Type B pancreatic cell (in vitro differentiated cells): Measurements from ENCODE around the gene CASTOR2. TPM values are rescaled to one million over a fixed set of nuclear protein-coding genes. Genes with fewer than 3 reads are reported as not detected.
A peak's percentile ranks its signal among the peaks of the same experiment; 100 is the strongest.

ENCODE experiments used
- DNase-seq: peaks from one replicate; pipeline ENCODE4 v3.0.0; 2021; ENCODE audit warnings: mixed read lengths; ENCODE audit not compliant: unreplicated experiment; ENCODE audit errors: extremely low spot score
- H3K27ac Mint-ChIP-seq: 2 replicates; pipeline ENCODE4 v1.8.0; 2021; ENCODE audit warnings: mild to moderate bottlenecking, mixed read lengths
- H3K27me3 Mint-ChIP-seq: 2 replicates; pipeline ENCODE4 v1.8.0; 2021; ENCODE audit warnings: mixed read lengths
- H3K36me3 Mint-ChIP-seq: 2 replicates; pipeline ENCODE4 v1.8.0; 2021; ENCODE audit warnings: mixed read lengths
- H3K4me1 Mint-ChIP-seq: one replicate; pipeline ENCODE4 v1.8.0; 2021; ENCODE audit warnings: mixed read lengths; ENCODE audit not compliant: unreplicated experiment
- H3K4me3 Mint-ChIP-seq: 2 replicates; pipeline ENCODE4 v1.8.0; 2021; ENCODE audit warnings: mild to moderate bottlenecking, mixed read lengths
- H3K9me3 Mint-ChIP-seq: 2 replicates; pipeline ENCODE4 v1.8.0; 2021; ENCODE audit warnings: mixed read lengths
- total RNA-seq: library from RNA; stranded (reverse); gene quantifications from 2 replicates; pipeline ENCODE4 v1.2.1, GENCODE V29; 2021; ENCODE audit warnings: low replicate concordance
- TF ChIP-seq, protein P1 (sequence below): fragments of 200-600 bp; sonication (generic); conservative IDR thresholded peaks from 2 replicates; pipeline ENCODE4 v1.5.0; 2021; ENCODE audit warnings: antibody characterized with exemption, mild to moderate bottlenecking

Gene CASTOR2
- total RNA-seq, 1 donor from 2014 or later = 42.8 TPM

DNA sequence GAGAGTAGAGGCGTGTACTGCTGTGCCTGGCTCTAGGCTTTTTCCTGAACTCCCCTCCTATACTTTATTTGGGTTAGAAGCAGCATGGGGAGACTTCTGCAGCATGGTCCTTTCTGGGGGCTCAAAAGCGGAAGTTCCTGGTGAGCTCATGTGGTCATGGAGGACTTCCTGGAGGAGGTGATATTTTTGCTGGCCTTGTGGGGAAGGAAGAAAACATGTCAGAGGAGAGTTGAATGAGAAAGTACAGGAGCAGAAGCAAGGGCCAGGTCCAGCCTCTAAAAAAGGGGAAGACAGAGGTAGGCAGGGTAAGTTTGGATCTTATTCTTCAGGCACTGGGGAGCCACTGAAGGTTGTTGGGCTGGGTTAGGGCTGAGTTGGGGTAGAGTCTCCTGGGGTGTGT, 45.5 kb downstream of the CASTOR2 start:
- peaks cover 17% of the 10 kb centered on the region for H3K36me3 Mint-ChIP-seq
- peaks cover 4% of the 10 kb centered on the region for H3K4me1 Mint-ChIP-seq
- H3K4me3 Mint-ChIP-seq = no peak overlapping the region
- H3K27ac Mint-ChIP-seq = peak overlapping the region; percentile 32
- TF ChIP-seq, protein P1, sequence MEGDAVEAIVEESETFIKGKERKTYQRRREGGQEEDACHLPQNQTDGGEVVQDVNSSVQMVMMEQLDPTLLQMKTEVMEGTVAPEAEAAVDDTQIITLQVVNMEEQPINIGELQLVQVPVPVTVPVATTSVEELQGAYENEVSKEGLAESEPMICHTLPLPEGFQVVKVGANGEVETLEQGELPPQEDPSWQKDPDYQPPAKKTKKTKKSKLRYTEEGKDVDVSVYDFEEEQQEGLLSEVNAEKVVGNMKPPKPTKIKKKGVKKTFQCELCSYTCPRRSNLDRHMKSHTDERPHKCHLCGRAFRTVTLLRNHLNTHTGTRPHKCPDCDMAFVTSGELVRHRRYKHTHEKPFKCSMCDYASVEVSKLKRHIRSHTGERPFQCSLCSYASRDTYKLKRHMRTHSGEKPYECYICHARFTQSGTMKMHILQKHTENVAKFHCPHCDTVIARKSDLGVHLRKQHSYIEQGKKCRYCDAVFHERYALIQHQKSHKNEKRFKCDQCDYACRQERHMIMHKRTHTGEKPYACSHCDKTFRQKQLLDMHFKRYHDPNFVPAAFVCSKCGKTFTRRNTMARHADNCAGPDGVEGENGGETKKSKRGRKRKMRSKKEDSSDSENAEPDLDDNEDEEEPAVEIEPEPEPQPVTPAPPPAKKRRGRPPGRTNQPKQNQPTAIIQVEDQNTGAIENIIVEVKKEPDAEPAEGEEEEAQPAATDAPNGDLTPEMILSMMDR = no peak
- no peak for DNase-seq
- no peaks in the 10 kb centered on the region for H3K27me3 Mint-ChIP-seq
- H3K9me3 Mint-ChIP-seq = no peaks in the 10 kb centered on the region

GRCh38 chr7:75017832-75018231, 53.3 kb downstream of the CASTOR2 start:
- H3K27ac Mint-ChIP-seq = no peak overlapping the region
- H3K27me3 Mint-ChIP-seq = no peaks in the 10 kb centered on the region
- no peaks in the 10 kb centered on the region for H3K9me3 Mint-ChIP-seq
- no peak for DNase-seq
- TF ChIP-seq, protein P1 = no peak
- no peak overlapping the region for H3K4me3 Mint-ChIP-seq
- H3K36me3 Mint-ChIP-seq = no peaks in the 10 kb centered on the region
- no peaks in the 10 kb centered on the region for H3K4me1 Mint-ChIP-seq

- no peak overlapping the region for H3K4me3 Mint-ChIP-seq
- H3K36me3 Mint-ChIP-seq = no peaks in the 10 kb centered on the region
- TF ChIP-seq, protein P1 = no peak
- no peak overlapping the region for H3K27ac Mint-ChIP-seq
- no peaks in the 10 kb centered on the region for H3K27me3 Mint-ChIP-seq
- H3K9me3 Mint-ChIP-seq = no peaks in the 10 kb centered on the region
- no peaks in the 10 kb centered on the region for H3K4me1 Mint-ChIP-seq
- DNase-seq = no peak
Observed at GRCh38 chr7:75018570-75019364, 54.3 kb downstream of the CASTOR2 start.

GRCh38 chr7:75019800-75020199, 55.3 kb downstream of the CASTOR2 start:
- H3K9me3 Mint-ChIP-seq = no peaks in the 10 kb centered on the region
- no peak overlapping the region for H3K27ac Mint-ChIP-seq
- TF ChIP-seq, protein P1 = no peak
- no peak for DNase-seq
- H3K27me3 Mint-ChIP-seq = no peaks in the 10 kb centered on the region
- H3K4me1 Mint-ChIP-seq = no peaks in the 10 kb centered on the region
- H3K4me3 Mint-ChIP-seq = no peak overlapping the region
- no peaks in the 10 kb centered on the region for H3K36me3 Mint-ChIP-seq

GRCh38 chr7:75024922-75025321, 60.4 kb downstream of the CASTOR2 start:
- Mint-ChIP-seq H3K27ac (no peak overlapping the region), H3K36me3 (peaks cover 4% of the 10 kb centered on the region), H3K9me3 (no peaks in the 10 kb centered on the region), H3K27me3 (no peaks in the 10 kb centered on the region), H3K4me1 (peaks cover 3% of the 10 kb centered on the region), H3K4me3 (no peak overlapping the region)
- TF ChIP-seq, protein P1 = no peak
- DNase-seq = no peak
